OCI-LY1 (cell line): ENCODE data around the gene COMT.
"Not testable (repeated sequence)": the region's sequence is repeated elsewhere in the genome, so short reads cannot be mapped to it uniquely, and the experiment has no call there.

ENCODE experiments used
- H2AFZ ChIP-seq: fragments of 200-600 bp; sonication (generic), shearing (Covaris generic); 2 replicates; pipeline ENCODE4 v1.6.0; 2014; ENCODE audit warnings: antibody characterized with exemption, mild to moderate bottlenecking, low read length
- H3F3A ChIP-seq: fragments of 200-600 bp; sonication (generic), shearing (Covaris generic); 2 replicates; pipeline ENCODE4 v1.6.0; 2014; ENCODE audit warnings: mild to moderate bottlenecking, antibody characterized with exemption, low read length, moderate library complexity; ENCODE audit not compliant: insufficient read depth
- H3K27ac ChIP-seq: fragments of 200-600 bp; sonication (generic); 2 replicates; pipeline ENCODE4 v1.5.1; 2014; ENCODE audit warnings: low read length, mixed run types, mild to moderate bottlenecking, low read depth; ENCODE audit not compliant: poor library complexity, severe bottlenecking
- H3K27me3 ChIP-seq: fragments of 200-600 bp; sonication (generic); 2 replicates; pipeline ENCODE4 v1.6.0; 2014; ENCODE audit warnings: antibody characterized with exemption, mild to moderate bottlenecking, low read length, moderate library complexity; ENCODE audit not compliant: insufficient read depth
- H3K36me3 ChIP-seq: fragments of 200-600 bp; sonication (generic); 2 replicates; pipeline ENCODE4 v1.6.1; 2014; ENCODE audit warnings: mild to moderate bottlenecking, antibody characterized with exemption, low read length, moderate library complexity, mixed read lengths; ENCODE audit not compliant: insufficient read depth
- H3K4me1 ChIP-seq: fragments of 200-600 bp; sonication (generic); 2 replicates; pipeline ENCODE4 v1.5.1; 2014; ENCODE audit warnings: mild to moderate bottlenecking, low read length, moderate library complexity; ENCODE audit not compliant: insufficient read depth, severe bottlenecking
- H3K4me2 ChIP-seq: fragments of 200-600 bp; sonication (generic), shearing (Covaris generic); 2 replicates; pipeline ENCODE4 v1.6.1; 2014; ENCODE audit warnings: low read length
- H3K4me3 ChIP-seq: fragments of 200-600 bp; sonication (generic); 2 replicates; pipeline ENCODE4 v1.5.1; 2014; ENCODE audit warnings: low read length, low read depth, mild to moderate bottlenecking, mixed read lengths; ENCODE audit not compliant: poor library complexity, severe bottlenecking
- H3K79me2 ChIP-seq: fragments of 200-600 bp; shearing (Covaris generic); 2 replicates; pipeline ENCODE4 v1.6.1; 2016; ENCODE audit warnings: mixed run types, low read length, mixed read lengths; ENCODE audit not compliant: insufficient read depth
- H3K9ac ChIP-seq: fragments of 200-600 bp; sonication (generic), shearing (Covaris generic); 2 replicates; pipeline ENCODE4 v1.6.1; 2014; ENCODE audit warnings: mild to moderate bottlenecking, low read length, mixed read lengths
- H3K9me2 ChIP-seq: fragments of 200-600 bp; sonication (generic), shearing (Covaris generic); 2 replicates; pipeline ENCODE4 v1.6.1; 2014; ENCODE audit warnings: low read depth, mild to moderate bottlenecking, low read length, mixed read lengths
- H3K9me3 ChIP-seq: fragments of 200-600 bp; shearing (Covaris generic); 2 replicates; pipeline ENCODE4 v1.6.1; 2014; ENCODE audit warnings: low read length, mixed read lengths
- H4K20me1 ChIP-seq: fragments of 200-600 bp; sonication (generic), shearing (Covaris generic); 2 replicates; pipeline ENCODE4 v1.6.0; 2016; ENCODE audit warnings: mild to moderate bottlenecking, low read length; ENCODE audit not compliant: insufficient read depth
- EZH2 ChIP-seq: fragments of 200-600 bp; sonication (generic), shearing (Covaris generic); IDR thresholded peaks from 2 replicates; pipeline ENCODE4 v1.8.0; 2017; ENCODE audit warnings: borderline replicate concordance, mixed run types, mild to moderate bottlenecking, antibody characterized with exemption, low read length, moderate library complexity, mixed read lengths
- TF ChIP-seq, protein P1 (sequence below): fragments of 200-600 bp; sonication (generic), shearing (Covaris generic); IDR thresholded peaks from 2 replicates; pipeline ENCODE4 v1.5.1; 2017; ENCODE audit warnings: mild to moderate bottlenecking, antibody characterized with exemption, low read length, moderate library complexity, mixed read lengths

COMT gene

DNA sequence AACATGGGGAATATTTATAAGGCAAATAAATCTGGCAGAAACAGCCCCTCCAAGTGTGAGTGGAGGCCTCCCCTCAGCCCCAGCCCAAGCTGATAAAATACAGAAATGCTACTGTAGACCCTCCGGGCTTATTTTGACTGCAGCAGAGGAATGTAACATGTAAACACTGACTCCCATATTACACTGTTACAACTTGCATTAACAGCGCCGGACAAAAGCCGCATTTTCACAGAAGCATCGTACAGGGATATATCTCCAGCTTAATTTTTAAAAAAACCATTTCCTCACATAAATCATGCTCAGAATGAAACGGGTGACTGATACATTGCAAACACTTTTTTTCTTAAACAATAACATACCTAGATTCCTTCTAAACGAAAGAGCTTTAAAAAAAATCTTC lies 36.6 kb upstream of the COMT start:
- no peak overlapping the region for H3K9ac ChIP-seq
- H2AFZ ChIP-seq, result no peak overlapping the region
- no peaks in the 10 kb centered on the region for H3K27me3 ChIP-seq
- H3K79me2 ChIP-seq, result no peaks in the 10 kb centered on the region
- no peaks in the 10 kb centered on the region for H3K36me3 ChIP-seq
- no peaks in the 10 kb centered on the region for H3K4me1 ChIP-seq
- H3K27ac ChIP-seq, result no peak overlapping the region
- H3K9me2 ChIP-seq, result no peaks in the 10 kb centered on the region
- H3K4me3 ChIP-seq, result no peak overlapping the region
- H3K4me2 ChIP-seq, result no peak overlapping the region
- TF ChIP-seq, protein P1, sequence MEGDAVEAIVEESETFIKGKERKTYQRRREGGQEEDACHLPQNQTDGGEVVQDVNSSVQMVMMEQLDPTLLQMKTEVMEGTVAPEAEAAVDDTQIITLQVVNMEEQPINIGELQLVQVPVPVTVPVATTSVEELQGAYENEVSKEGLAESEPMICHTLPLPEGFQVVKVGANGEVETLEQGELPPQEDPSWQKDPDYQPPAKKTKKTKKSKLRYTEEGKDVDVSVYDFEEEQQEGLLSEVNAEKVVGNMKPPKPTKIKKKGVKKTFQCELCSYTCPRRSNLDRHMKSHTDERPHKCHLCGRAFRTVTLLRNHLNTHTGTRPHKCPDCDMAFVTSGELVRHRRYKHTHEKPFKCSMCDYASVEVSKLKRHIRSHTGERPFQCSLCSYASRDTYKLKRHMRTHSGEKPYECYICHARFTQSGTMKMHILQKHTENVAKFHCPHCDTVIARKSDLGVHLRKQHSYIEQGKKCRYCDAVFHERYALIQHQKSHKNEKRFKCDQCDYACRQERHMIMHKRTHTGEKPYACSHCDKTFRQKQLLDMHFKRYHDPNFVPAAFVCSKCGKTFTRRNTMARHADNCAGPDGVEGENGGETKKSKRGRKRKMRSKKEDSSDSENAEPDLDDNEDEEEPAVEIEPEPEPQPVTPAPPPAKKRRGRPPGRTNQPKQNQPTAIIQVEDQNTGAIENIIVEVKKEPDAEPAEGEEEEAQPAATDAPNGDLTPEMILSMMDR, result no peak
- no peak for TF ChIP-seq EZH2
- no peaks in the 10 kb centered on the region for H4K20me1 ChIP-seq
- H3K9me3 ChIP-seq, result no peaks in the 10 kb centered on the region
- H3F3A ChIP-seq, result no peaks in the 10 kb centered on the region

GRCh38 chr22:19905347-19906276 lies 36.0 kb upstream of the COMT start:
- H3F3A ChIP-seq, result no peaks in the 10 kb centered on the region
- H3K4me3 ChIP-seq, result no peak overlapping the region
- no peaks in the 10 kb centered on the region for H3K4me1 ChIP-seq
- H3K4me2 ChIP-seq, result no peak overlapping the region
- H3K79me2 ChIP-seq, result no peaks in the 10 kb centered on the region
- no peaks in the 10 kb centered on the region for H3K9me3 ChIP-seq
- no peaks in the 10 kb centered on the region for H4K20me1 ChIP-seq
- H3K36me3 ChIP-seq, result no peaks in the 10 kb centered on the region
- no peak overlapping the region for H2AFZ ChIP-seq
- H3K9me2 ChIP-seq, result no peaks in the 10 kb centered on the region
- TF ChIP-seq, protein P1, result no peak
- TF ChIP-seq EZH2, result no peak
- H3K9ac ChIP-seq, result no peak overlapping the region
- no peak overlapping the region for H3K27ac ChIP-seq
- no peaks in the 10 kb centered on the region for H3K27me3 ChIP-seq

GRCh38 chr22:19906864-19907263 lies 34.7 kb upstream of the COMT start:
- H3F3A ChIP-seq, H3K36me3 ChIP-seq, H3K4me1 ChIP-seq, H3K27ac ChIP-seq, H3K79me2 ChIP-seq, H3K27me3 ChIP-seq, H3K4me3 ChIP-seq, H3K9ac ChIP-seq, H3K9me2 ChIP-seq, H3K4me2 ChIP-seq, H4K20me1 ChIP-seq, H3K9me3 ChIP-seq, H2AFZ ChIP-seq: not testable (repeated sequence)

DNA sequence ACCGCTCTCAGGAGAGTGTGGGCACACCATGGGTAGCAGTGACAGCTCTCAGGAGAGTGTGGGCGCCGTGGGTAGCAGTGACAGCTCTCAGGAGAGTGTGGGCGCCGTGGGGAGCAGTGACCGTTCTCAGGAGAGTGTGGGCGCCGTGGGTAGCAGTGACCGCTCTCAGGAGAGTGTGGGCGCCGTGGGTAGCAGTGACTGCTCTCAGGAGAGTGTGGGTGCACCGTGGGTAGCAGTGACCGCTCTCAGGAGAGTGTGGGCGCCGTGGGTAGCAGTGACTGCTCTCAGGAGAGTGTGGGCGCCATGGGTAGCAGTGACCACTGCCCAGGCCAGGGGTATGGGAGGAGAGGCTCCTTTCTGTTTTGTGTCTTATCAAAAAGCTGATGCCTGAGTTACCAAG lies 33.7 kb upstream of the COMT start:
- not testable (repeated sequence) for H3K4me1 ChIP-seq, H3K27ac ChIP-seq, H4K20me1 ChIP-seq

More for the DNA sequence above, 33.7 kb upstream of the COMT start:
- H3K36me3 ChIP-seq, H3K9ac ChIP-seq, H3K9me3 ChIP-seq, H3K79me2 ChIP-seq, H3K9me2 ChIP-seq, H3K4me2 ChIP-seq, H3F3A ChIP-seq, H2AFZ ChIP-seq, H3K4me3 ChIP-seq, H3K27me3 ChIP-seq: not testable (repeated sequence)
